GM21526 (cell line): ENCODE measurements around the gene ZNF772.
"Not testable (repeated sequence)": the region's sequence is repeated elsewhere in the genome, so short reads cannot be mapped to it uniquely, and the experiment has no call there.

Source experiments
- ATAC-seq: cut with Tn5 transposase; IDR thresholded peaks from one replicate; pipeline ENCODE4 v1.9.1; 2021; ENCODE audit warnings: moderate library complexity; ENCODE audit not compliant: unreplicated experiment, low FRiP score

Gene ZNF772

DNA sequence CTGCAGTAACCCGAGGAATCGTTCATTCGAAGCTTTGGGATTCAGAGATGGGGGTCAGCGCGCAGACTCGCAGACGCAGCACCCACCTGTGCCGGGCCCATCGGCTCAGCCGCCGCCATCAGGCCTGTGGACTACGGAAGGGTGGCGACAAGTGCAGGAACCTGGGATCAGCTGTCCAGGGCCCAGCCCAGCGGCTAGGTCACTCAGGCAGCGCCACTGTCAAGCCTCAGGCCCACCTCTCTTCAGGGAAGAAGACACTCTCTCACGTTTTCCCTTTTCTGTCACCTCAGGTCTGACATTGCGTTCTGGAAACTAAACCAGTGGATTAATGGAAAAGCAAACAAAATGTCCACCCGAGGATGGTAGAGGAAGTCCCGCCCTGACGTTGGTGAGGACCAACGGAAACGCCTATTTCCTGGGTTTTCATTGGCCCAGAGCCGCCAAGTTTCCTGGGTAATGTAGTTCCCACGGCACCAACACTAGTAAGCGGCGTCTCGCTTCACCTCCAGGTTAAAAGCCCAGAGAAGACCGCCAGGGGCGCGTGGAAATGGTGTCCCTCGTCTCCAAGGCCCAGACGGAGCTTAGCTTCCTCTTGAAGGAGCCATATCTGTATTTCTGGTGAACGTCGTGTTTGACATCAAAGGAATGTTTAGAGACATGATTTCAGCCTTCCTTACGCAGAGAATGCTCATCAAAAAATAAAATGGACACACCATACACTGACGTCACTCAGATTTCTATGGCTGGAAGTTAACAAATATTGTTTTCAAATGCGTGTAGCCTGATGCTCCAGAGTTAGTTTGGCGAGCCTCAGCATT lies at the start of gene ZNF772:
Gene ZNF772 (minus strand): TSS at position 376 of the 818 bp plus-strand sequence. CDS start 257 bp downstream, at position 119.
- peak; percentile 81 for ATAC-seq

- ATAC-seq: not testable (repeated sequence)
These were observed 40.7 kb upstream of the ZNF772 start for GRCh38 chr19:57518021-57518420.

- no peak for ATAC-seq
These were observed 37.9 kb upstream of the ZNF772 start for GRCh38 chr19:57515255-57515654.

GRCh38 chr19:57512845-57513244 lies 35.5 kb upstream of the ZNF772 start:
- ATAC-seq: no peak

- ATAC-seq: no peak
These were observed 34.1 kb upstream of the ZNF772 start for GRCh38 chr19:57511484-57511883.

DNA sequence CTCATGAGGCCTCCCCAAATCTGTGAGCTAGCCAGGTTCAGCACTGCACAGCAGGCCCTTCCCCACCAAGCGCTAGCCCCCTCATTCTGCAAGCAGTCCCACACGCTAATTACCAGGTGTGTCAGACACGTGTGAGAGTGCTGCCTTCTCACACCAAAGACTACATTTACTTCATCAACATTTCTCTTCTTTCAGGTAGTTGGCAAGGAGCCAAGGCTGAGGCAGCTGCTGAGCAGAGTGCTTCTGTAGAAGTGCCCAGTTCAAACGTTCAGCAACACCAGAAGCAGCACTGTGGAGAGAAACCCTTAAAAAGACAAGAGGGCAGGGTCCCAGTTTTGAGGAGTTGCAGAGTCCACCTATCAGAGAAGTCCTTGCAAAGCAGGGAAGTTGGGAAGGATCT lies 28.8 kb upstream of the ZNF772 start:
- no peak for ATAC-seq

- ATAC-seq: peak; percentile 11
These were observed 23.0 kb upstream of the ZNF772 start for GRCh38 chr19:57500400-57500799.

DNA sequence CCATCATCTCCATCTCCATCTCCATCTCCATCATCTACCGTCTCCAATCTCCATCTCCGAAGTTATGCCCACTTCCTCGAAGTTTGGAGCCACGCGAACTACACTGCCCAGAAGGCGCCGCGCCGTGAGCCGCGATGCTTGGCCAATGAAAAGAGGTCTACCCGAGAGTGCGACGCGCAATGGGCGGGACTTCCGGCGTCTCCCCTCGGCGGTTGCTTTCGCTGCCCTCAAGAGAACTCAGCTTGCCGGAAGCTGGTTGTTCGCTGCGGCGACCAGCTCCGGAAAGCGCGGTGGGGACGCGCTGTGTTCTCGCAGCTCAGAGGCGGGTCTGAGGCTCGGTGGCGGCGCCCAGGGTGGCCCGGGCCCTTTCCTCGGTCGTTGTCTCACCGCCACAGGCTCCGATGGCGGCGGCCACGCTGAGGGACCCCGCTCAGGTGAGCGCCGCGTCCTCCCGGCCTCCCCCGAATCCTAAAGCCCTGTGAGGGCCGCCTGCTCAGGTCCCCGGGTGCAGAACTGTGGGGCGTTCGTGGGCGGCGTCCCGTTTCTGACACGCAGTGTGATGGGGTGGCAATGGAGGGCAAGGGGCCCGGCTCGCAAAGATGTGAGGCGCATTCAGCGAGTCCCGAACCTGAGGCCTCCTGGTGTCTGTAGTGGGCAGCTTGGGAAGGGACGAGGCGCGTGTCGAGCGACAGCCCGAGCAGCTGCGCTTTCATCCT lies 22.5 kb upstream of the ZNF772 start, which contains the start of gene ZNF773:
Gene ZNF773 (plus strand): TSS at position 259 of the 716 bp plus-strand sequence. CDS start 143 bp downstream, at position 402.
- peak; percentile 97 for ATAC-seq

DNA sequence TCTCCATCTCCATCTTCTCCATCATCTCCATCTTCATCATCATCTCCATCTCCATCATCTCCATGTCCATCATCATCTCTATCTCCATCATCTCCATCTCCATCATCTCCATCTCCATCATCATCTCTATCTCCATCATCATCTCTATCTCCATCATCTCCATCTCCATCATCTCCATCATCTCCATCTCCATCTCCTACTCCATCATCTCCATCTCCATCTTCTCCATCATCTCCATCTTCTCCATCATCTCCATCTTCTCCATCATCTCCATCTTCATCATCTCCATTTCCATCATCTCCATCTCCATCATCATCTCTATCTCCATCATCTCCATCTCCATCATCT lies 21.9 kb upstream of the ZNF772 start:
- ATAC-seq: not testable (repeated sequence)

- not testable (repeated sequence) for ATAC-seq
These were observed 10.9 kb upstream of the ZNF772 start for GRCh38 chr19:57488299-57488644.

DNA sequence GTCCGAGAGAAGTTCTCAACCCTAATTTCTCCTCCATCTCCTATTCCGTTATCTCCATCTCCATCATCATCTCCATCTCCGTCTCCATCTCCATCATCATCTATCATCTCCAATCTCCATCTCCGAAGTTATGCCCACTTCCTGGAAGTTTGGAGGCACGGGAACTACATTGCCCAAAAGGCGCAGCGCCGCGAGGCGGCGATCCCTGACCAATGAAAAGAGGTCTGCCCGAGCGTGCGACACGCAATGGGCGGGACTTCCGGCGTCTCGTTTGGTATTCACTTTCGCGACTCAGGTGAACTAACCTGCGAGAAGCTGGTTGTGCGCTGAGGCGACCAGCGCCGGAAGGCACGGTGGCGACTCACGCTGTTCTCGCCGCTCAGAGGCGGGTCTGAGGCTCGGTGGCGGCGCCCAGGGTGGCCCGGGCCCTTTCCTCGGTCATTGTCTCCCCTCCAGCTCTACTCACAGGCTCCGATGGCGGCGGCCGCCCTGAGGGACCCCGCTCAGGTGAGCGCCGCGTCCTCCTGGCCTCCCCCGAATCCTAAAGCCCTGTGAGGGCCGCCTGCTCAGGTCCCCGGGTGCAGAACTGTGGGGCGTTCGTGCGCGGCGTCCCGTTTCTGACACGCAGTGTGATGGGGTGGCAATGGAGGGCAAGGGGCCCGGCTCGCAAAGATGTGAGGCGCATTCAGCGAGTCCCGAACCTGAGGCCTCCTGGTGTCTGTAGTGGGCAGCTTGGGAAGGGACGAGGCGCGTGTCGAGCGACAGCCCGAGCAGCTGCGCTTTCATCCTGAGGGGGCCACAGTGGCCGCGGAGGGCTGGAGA lies 10.3 kb upstream of the ZNF772 start, which contains the start of gene ZNF419:
Gene ZNF419 (plus strand): TSS at position 274 of the 822 bp plus-strand sequence. CDS start 201 bp downstream, at position 475.
- peak; percentile 82 for ATAC-seq

DNA sequence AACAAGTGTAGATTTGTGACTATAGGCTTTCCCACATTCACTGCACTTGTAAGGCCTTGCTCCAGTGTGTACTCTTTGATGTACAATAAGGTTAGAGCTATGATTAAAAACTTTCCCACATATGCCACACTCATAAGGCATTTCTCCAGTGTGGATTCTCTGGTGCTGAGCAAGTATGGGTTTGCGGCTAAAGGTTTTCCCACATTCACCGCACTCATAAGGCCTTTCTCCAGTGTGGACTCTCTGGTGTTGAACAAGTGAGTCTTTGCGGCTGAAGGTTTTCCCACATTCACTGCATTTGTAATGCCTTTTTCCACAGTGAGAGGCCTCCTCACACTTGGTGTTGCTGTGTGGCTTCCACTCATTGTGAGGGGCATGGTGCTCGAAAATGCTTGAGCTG lies 3.7 kb downstream of the ZNF772 start:
- no peak for ATAC-seq

- no peak for ATAC-seq
These were observed 10.9 kb downstream of the ZNF772 start for GRCh38 chr19:57466489-57466888.

DNA sequence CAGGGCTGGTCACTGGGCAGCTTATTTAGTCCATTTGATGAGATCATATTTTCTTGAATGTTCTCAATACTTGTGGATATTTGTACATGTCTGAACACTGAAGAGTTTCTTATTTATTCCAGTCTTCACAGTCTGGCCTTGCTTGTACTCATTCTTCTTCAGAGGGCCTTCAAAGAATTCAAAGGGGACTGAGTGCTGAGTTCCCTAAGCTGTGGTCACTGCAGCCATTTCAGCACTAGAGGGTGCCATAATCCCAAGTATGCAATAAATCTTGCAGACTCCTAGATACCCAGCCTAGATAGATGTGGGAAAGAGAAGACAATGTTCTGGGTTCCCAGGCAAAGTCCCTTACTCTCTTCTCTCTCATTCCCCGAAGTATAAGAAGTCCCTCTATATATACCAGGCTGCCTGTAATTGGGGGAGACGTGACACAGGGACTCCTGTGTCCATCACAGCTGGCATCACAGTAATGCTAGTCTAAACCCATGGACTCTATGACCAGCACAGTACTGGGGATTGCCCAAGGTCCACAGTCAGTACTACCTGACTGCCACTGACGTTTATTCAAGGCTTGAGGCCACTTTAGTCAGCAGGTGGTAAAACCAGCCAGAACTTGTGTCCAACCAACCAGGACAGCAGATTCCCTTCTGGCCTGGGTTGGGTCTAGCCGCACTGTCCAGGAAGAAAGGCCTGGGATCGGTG lies 11.5 kb downstream of the ZNF772 start:
- ATAC-seq: no peak

- no peak for ATAC-seq
These were observed 25.1 kb downstream of the ZNF772 start for GRCh38 chr19:57452307-57452706.

- ATAC-seq: no peak
These were observed 34.2 kb downstream of the ZNF772 start for GRCh38 chr19:57443121-57443696.

GRCh38 chr19:57441979-57442752 lies 35.2 kb downstream of the ZNF772 start:
- ATAC-seq: no peak

DNA sequence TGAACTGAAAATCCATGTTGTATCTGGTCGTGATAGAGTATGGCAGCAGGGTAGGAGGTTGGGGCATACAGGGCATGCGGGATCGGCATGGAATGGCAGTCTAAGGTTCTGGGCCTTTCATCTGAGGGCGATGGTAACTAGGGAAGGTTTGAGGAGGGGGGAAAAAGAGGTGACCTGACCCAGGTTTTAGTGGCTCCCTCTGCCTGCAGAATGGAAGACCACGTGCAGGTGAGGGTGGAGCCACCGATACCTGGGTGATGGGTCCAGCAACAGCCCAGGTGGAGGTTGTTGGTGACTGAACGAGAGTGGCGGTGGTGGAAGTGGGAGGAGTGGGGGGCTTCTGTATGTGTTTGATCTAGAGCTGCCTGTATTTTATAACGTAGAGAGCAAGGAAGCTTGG lies 38.4 kb downstream of the ZNF772 start:
- ATAC-seq: no peak

DNA sequence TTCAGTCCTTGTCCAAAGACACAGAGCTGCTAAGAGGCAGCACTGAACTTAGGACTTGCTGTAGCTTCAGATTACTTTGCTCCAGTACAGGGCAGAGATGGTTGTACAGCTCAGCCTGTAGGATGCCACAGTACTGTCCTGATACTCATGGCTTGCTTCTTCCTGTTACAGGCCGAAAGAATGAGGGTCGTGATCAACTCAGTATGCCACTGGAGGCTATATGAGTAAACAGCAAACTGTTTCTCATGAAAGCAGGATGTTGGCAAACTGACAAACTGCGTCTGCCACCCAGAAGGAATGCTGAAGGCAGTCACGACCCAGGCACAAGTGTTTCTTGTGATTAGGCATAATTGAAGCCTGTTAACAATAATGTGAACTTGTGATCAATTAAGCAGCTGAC lies 39.4 kb downstream of the ZNF772 start:
- no peak for ATAC-seq
